Panc1 (cell line): ENCODE results near the gene ZNF579. TPM values are rescaled to one million over a fixed set of nuclear protein-coding genes. Genes with fewer than 3 reads are reported as not detected.

ENCODE experiments used
- total RNA-seq: library from RNA; stranded (reverse); gene quantifications from one replicate; pipeline ENCODE4 v1.2.1, GENCODE V29; 2021; ENCODE audit not compliant: unreplicated experiment

Gene ZNF579
- total RNA-seq, 1 experiment from 2014 or later = 39.5 TPM

Other genes starting within 250 kb of the ZNF579 start
- gene KMT5C, start 241.0 kb downstream of the ZNF579 start, total RNA-seq = 30.6 TPM
- gene COX6B2, start 226.1 kb downstream of the ZNF579 start, total RNA-seq = 5.6 TPM
- not detected for gene GARIN5B, start 217.6 kb downstream of the ZNF579 start, total RNA-seq
- 4.4 TPM for gene IL11, start 210.4 kb downstream of the ZNF579 start, total RNA-seq
- gene TMEM190, start 204.0 kb downstream of the ZNF579 start, total RNA-seq = 0.74 TPM
- gene TMEM238, start 196.6 kb downstream of the ZNF579 start, total RNA-seq = 7.4 TPM
- gene RPL28, start 194.9 kb downstream of the ZNF579 start, total RNA-seq = 2,154 TPM
- gene UBE2S, start 173.1 kb downstream of the ZNF579 start, total RNA-seq = 635 TPM
- 0.03 TPM for gene SHISA7, start 137.5 kb downstream of the ZNF579 start, total RNA-seq
- 150 TPM for gene ISOC2, start 119.2 kb downstream of the ZNF579 start, total RNA-seq
- not detected for gene C19orf85, start 116.1 kb downstream of the ZNF579 start, total RNA-seq
- gene ZNF628, start 104.2 kb downstream of the ZNF579 start, total RNA-seq = 21.7 TPM
- gene NAT14, start 95.7 kb downstream of the ZNF579 start, total RNA-seq = 93.1 TPM
- gene SSC5D, start 92.4 kb downstream of the ZNF579 start, total RNA-seq = 13.0 TPM
- 0.69 TPM for gene SBK2, start 43.7 kb downstream of the ZNF579 start, total RNA-seq
- gene SBK3, start 35.3 kb downstream of the ZNF579 start, total RNA-seq = 4.0 TPM
- gene FIZ1, start 18.7 kb upstream of the ZNF579 start, total RNA-seq = 28.5 TPM
- 26.4 TPM for gene ZNF524, start 19.4 kb upstream of the ZNF579 start, total RNA-seq
- 25.6 TPM for gene ZNF865, start 24.8 kb upstream of the ZNF579 start, total RNA-seq
- gene ZNF784, start 43.7 kb upstream of the ZNF579 start, total RNA-seq = 8.9 TPM
- gene ZNF580, start 60.2 kb upstream of the ZNF579 start, total RNA-seq = 58.0 TPM
- 39.0 TPM for gene ZNF581, start 62.8 kb upstream of the ZNF579 start, total RNA-seq
- 47.8 TPM for gene CCDC106, start 67.4 kb upstream of the ZNF579 start, total RNA-seq
- 545 TPM for gene U2AF2, start 74.2 kb upstream of the ZNF579 start, total RNA-seq
- 361 TPM for gene EPN1, start 94.4 kb upstream of the ZNF579 start, total RNA-seq
- gene NLRP9, start 157.6 kb upstream of the ZNF579 start, total RNA-seq = not detected
- gene RFPL4A, start 178.2 kb upstream of the ZNF579 start, total RNA-seq = not detected
- not detected for gene RFPL4AL1, start 188.3 kb upstream of the ZNF579 start, total RNA-seq